GM13976 (cell line): ENCODE results near the gene RAB6A.
A peak's percentile ranks its signal among the peaks of the same experiment; 100 is the strongest.

Experiments used
- DNase-seq: peaks from one replicate; pipeline ENCODE4 v3.0.0; 2012; ENCODE audit warnings: low spot score
- CTCF ChIP-seq: IDR thresholded peaks from 2 replicates; pipeline ENCODE4 v1.5.1; 2012; ENCODE audit warnings: borderline replicate concordance, mild to moderate bottlenecking; ENCODE audit not compliant: insufficient read depth; ENCODE audit errors: extremely low read depth, missing control alignments, control extremely low read depth
- in situ Hi-C: fragments of 300-500 bp; cut with MboI; formaldehyde crosslinking; loops from one replicate; pipeline ENCODE4 v1.12.0; 2022; ENCODE audit warnings: low sequenced_read_pairs, mixed read lengths, inconsistent platforms; ENCODE audit not compliant: unreplicated experiment

The RAB6A gene

GRCh38 chr11:73762732-73763131, 1.9 kb upstream of the RAB6A start:
- in situ Hi-C loops = no loop called here
- no peak for DNase-seq
- no peak for TF ChIP-seq CTCF

- no peak for DNase-seq
- TF ChIP-seq CTCF = no peak
- in situ Hi-C loops = no loop called here
Observed at GRCh38 chr11:73761403-73761945, 600 bp upstream of the RAB6A start.

GRCh38 chr11:73760135-73760678, 667 bp downstream of the RAB6A start:
- in situ Hi-C loops = no loop called here
- TF ChIP-seq CTCF = no peak
- DNase-seq = peak; percentile 48

- in situ Hi-C loops = no loop called here
- no peak for DNase-seq
- no peak for TF ChIP-seq CTCF
Observed at GRCh38 chr11:73759610-73760134, 1.2 kb downstream of the RAB6A start.

GRCh38 chr11:73758451-73758850, 2.4 kb downstream of the RAB6A start:
- in situ Hi-C loops = no loop called here
- TF ChIP-seq CTCF = no peak
- DNase-seq = no peak

GRCh38 chr11:73757598-73757997, 3.3 kb downstream of the RAB6A start:
- no peak for TF ChIP-seq CTCF
- DNase-seq = no peak
- in situ Hi-C loops = no loop called here
